GM23248 (cell line): ENCODE results near the gene TBC1D10B.

Experiments used
- EZH2 ChIP-seq: fragments of 200-600 bp; sonication (generic); IDR thresholded peaks from 2 replicates; pipeline ENCODE4 v1.6.1; 2018; ENCODE audit warnings: antibody characterized with exemption, mild to moderate bottlenecking; ENCODE audit not compliant: insufficient read depth, poor library complexity, severe bottlenecking
- EZH2phosphoT487 ChIP-seq: fragments of 200-600 bp; sonication (generic); IDR thresholded peaks from 2 replicates; pipeline ENCODE4 v1.6.1; 2018; ENCODE audit warnings: antibody characterized with exemption, moderate library complexity, mild to moderate bottlenecking, low read depth; ENCODE audit not compliant: insufficient read depth

DNA sequence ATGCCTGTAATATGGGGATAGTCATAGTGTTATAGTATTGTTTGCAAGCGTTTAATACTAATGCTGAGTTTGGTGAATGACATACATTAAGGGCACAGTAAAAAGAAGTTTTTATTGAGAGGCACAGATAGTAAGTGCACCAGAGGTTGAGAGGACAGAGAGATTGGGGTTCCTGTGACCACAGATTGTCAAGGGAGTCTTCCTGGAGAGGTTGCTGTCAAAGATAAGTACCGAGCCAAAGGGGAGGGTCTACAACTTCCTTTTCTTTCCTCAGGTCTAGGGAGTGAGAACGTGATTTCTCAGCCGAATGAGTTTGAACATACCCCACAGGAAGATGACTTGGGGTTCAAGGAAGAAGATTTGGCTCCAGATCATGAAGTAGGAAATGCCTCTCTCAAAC is 26.8 kb upstream of the TBC1D10B start:
- no peak for TF ChIP-seq EZH2
- no peak for TF ChIP-seq EZH2phosphoT487
